NCI-H2107 (cell line): ENCODE results near the gene ERF.
"Not testable (repeated sequence)": the region's sequence is repeated elsewhere in the genome, so short reads cannot be mapped to it uniquely, and the experiment has no call there.

ENCODE experiments used
- DNase-seq: peaks from one replicate; lab custom pipeline; 2025; lab: John Stamatoyannopoulos, UW

ERF gene

DNA sequence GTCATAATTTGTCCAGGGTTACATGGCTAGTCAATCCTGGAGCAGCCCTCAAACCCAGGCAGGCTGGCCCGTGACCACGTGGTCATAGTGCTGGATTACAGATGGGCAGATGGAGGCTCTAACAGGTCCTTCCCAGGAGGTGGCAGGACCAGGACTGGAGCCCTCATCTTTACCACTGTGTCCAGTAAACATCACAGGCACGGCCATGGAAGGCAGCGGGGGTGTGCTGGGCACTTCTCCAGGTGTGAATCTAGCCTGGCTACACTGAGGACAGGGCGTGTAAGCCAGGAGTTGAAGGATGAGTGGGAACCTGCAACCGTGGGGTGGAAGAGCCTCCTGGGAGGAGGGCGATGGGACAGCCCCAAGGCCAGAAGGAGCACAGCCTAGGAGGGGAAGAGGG lies 20.2 kb upstream of the ERF start:
- no peak for DNase-seq

DNA sequence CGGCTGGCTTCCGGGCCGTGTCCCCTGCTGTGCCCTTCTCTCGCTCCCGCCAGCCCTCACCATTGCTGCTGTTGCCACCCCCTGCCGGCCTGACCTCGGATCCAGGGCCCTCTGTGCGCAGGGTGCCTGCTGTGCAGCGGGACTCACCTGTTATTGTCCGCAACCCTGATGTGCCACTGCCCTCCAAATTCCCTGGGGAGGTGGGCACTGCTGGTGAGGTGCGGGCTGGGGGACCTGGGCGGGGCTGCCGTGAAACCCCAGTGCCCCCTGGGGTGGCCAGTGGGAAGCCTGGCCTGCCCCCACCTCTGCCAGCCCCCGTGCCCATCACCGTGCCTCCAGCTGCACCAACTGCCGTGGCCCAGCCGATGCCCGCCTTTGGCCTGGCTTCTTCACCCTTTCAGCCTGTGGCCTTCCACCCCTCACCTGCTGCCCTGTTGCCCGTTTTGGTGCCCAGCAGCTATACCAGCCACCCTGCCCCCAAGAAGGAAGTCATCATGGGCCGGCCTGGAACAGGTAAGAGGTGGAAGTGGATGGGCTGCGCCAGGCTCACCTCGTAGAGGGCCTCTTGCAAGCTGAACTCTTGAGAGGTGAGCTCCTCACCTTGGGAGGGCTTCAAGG lies 19.2 kb upstream of the ERF start:
- no peak for DNase-seq

DNA sequence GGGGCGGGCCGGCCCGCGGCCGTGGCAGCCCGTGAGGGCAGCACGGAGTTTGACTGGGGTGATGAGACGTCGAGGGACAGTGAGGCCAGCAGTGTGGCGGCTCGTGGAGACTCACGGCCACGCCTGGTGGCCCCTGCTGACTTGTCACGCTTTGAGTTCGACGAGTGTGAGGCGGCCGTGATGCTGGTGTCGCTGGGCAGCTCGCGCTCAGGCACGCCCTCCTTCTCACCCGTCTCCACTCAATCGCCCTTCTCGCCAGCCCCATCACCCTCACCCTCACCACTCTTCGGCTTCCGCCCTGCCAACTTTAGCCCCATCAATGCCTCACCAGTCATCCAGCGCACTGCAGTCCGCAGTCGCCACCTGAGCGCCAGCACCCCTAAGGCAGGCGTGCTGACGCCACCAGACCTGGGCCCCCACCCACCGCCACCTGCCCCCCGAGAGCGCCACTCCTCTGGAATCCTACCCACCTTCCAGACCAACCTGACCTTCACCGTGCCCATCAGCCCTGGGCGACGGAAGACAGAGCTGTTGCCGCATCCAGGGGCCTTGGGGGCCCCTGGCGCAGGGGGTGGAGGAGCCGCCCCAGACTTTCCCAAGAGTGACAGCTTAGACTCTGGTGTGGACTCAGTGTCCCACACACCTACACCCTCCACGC lies 18.6 kb upstream of the ERF start:
- no peak for DNase-seq

DNA sequence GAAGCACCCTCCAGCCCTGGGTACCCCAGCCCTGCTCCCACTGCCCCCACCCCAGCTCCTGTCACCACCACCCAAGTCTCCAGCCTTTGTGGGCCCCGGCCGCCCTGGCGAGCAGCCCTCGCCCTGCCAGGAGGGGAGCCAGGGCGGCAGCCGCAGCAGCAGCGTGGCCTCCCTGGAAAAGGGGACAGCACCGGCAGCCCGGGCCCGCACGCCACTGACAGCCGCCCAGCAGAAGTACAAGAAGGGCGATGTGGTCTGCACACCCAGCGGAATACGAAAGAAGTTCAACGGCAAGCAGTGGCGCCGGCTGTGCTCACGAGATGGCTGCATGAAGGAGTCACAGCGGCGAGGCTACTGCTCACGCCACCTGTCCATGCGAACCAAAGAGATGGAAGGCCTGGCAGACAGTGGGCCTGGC lies 18.1 kb upstream of the ERF start:
- no peak for DNase-seq

DNA sequence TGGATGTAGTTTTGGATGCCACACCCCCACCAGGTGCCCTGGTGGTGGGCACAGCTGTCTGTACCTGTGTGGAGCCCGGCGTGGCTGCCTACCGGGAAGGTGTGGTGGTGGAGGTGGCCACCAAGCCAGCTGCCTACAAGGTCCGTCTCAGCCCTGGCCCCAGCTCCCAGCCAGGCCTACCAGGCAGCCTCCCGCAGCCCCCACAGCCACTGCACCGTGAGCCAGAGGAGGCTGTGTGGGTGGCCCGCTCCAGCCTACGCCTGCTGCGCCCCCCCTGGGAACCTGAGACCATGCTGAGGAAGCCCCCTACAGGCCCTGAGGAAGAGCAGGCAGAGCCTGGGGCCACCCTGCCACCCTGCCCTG lies 17.6 kb upstream of the ERF start:
- DNase-seq = no peak

DNA sequence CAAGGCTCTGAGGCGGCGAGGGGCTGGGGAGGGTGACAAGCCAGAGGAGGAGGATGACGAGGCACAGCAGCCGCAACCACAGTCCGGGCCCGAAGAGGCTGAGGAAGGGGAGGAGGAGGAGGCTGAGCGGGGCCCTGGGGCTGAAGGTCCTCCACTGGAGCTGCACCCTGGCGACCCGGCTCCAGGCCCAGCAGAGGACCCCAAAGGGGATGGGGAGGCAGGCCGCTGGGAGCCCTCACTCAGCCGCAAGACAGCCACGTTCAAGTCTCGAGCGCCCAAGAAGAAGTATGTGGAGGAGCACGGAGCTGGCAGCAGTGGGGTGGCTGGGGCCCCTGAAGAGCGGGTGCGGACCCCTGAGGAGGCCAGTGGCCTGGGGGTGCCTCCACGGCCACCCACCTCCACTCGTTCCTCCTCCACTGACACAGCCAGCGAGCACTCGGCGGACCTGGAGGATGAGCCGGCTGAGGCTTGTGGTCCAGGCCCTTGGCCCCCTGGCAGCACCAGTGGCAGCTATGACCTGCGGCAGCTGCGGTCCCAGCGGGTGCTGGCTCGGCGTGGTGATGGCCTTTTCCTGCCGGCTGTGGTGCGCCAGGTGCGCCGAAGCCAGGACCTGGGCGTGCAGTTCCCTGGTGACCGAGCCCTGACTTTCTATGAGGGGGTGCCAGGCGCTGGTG lies 17.1 kb upstream of the ERF start:
- no peak for DNase-seq

DNA sequence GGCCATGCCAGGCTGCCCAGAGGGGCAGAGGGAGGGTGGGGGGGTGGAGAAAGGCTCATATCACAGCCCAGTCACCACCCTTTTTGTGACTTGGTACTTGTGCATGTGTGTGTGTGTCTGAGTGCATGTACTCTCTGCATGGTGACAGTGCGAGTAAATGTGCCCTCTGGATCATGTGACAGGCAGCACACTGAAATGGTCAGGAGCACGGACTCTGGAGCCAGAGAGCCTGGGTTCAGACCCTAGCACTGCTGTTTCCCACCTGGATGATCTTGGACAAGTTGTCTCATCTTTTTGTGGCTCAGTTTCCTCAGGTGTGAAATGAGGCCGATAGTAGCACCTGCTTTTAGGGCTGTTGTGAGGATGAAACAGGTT lies 16.1 kb upstream of the ERF start:
- DNase-seq = no peak

DNA sequence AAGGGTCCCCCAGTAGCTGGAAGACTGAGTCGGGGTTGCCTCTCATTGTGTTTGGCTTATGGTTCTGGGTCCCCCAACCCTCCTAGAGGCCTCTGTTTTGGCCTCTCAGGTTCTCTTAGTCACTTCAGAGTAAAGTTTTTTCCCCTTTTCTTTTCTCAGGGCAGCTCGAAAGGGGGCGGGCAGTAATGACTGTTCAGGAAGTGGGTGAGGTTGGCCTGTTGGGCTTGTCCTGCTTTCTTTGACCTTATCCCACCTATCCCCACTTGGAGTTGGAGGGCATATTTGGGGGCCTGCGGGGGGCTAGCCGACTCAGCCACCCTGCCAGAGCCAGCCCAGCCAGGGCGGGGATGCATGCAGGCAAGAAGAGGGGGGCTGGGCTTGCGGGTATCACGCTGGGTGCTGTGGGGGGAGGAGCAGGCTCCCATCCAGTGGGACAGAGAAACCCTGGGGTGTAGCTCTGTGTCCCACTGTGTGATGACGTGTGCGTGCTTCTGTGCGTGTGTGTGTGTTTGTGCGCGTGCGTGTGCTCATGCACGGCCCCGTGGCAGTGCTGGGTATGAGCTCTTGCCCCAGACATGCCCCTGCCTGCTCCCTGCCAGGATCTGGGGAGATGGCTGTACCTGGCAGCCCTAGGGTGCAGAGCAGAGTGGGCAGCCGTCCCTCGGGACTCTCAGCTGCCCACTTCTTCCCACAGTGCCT lies 15.6 kb upstream of the ERF start:
- no peak for DNase-seq

DNA sequence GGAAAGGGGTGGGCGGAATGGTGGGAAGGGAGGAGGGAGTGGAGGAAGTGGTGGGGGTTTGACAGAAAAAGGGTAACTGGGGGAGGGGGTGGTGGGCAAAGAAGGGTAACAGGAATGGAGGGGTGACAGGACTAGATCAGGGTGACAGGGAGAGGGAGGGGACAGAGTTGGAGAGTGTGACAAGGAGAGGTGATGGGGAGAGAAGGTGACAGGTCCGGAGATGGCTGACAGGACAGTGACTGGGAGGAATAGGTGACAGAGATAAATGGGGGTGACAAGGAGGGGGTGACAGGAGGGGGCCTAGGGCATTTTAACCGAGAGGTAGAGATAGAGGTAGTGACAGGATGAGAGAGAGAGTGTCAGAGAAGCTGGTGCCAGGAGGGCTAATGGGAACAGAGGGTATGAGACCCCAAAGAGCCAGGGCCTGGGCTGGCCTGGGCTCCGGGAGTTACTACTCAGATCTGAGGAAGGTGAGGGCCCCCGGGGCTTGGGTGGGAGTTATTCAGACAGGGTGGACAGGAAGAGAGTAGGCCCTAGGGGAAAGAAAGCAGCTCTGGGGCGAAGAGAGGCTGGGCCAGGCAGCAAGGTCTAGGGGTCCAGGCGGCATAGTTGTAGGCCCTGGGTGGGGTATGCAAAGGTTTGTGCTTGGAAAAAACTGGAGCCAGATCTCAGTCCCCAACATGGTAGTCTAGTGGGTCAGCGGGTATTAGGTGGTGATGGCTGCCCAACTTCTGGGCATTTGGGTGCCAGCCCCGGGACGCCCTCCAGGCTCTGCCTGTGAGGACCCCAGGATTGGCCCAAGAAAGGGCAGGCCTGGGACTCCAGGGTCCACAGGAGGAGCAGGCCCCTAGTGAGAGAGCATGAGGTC lies 14.8 kb upstream of the ERF start:
- no peak for DNase-seq

DNA sequence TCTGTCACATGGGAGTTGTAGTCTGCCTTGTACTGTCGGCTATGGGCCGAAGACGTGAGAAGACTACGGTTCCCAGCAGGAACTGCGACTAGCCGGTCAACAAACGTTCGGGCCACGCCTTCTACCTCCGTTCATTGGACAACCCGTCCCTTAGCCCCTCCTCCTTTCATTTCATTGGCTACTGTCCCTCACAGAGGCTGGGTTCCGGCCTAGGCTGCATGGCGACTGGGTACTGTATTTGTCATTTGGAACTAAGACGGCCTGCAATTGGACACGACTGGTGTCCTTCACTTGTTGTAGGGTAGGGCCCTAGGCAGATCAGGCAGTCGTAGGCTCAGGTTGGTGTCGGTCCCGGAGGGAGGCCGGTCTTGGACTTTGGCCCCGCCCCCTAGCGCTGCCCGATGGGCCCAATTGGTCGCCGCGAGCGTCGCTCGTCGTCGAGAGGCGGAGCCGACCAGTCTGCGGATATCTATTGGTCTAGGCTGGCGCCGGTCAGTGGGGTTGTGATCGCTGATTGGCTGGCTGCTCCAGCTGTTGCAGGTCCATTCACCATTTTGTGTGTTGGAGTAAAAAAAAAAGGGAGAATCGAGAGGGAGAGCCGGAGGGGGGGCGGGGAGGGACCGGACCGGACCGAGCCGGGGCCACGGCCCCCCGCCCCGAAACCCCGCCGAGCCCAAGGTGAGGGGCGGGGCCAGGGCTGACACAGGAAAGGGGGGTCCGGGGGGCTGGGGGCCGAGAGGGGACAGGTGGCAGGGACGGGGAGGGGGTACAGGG lies 14.0 kb upstream of the ERF start, which contains the start of gene CIC:
Gene CIC (plus strand): TSS at position 549 of the 774 bp plus-strand sequence. CDS start 2,532 bp downstream, outside the sequence.
- peak; percentile 98 for DNase-seq

DNA sequence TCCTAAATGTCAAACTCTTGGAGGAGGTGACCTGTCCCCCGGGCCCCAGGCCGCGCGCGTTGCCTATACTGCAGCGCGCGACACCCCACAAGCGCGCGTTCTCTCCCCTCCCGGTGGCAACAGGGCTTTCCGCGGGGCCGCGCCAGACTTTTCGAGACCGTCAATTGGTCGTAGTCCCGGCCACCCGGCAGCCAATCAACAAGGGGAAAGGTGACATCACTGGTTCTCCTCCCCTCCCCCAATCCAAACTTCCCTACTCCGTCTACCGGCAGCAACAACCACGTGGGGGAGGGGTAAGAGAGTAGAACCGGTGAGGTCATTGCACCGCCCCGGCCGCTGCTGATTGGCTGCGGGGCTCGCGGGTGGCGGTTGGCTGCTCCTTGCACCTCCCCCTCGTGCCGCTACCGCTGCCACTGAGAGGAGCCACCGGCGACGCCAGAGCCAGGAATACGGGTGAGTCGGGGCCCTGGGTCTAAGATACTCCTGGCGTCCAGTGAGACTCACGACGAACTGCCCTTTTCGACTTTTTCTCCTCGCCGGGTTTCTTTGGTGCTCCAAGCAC lies 13.3 kb upstream of the ERF start:
- DNase-seq = peak; percentile 94

DNA sequence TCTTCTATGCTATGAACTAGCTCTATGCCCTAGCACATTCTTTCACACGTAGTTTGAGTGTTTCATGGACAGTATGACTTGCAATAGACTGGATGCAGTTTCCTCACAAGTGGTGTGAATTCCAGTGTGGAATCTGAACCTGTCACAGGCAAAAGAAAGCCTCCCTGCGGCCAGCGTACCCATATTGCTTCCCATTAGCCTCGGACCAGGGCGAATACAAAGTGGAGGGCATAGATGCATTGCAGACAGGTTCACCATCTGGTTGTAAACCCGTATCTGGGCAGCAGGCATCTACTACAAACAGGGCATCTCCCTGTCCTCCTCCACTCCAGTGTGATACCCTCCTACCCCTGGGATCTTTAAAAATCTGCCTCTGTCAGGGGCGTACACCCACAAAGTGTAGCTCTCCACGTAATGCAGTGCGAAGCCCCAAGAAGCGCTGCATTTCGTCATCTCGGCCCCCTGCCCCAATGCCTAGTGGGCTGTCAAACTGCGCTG lies 12.8 kb upstream of the ERF start:
- DNase-seq = no peak

DNA sequence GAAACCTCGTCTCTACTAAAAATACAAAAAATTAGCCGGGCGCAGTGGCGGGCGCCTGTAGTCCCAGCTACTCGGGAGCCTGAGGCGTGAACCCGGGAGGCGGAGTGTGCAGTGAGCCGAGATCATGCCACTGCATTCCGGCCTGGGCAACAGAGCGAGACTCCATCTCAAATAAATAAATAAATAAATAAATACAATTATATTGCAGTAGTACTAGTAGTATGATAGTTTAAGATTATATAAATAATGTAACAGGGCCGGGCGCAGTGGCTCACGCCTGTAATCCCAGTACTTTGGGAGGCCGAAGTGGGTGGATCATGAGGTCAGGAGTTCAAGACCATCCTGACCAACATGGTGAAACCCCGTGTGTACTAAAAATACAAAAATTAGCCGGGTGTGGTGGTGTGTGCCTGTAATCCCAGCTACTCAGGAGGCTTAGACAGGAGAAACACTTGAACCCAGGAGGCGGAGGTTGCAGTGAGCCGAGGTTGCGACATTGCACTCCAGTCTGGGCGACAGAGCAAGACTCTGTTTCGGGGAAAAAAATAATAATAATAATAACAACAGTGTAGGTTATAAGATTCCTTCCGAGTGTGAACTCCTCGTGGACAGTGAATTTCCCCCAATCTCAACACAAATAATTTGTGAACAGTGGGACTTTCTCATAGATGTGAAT lies 12.1 kb upstream of the ERF start:
- DNase-seq = not testable (repeated sequence)

DNA sequence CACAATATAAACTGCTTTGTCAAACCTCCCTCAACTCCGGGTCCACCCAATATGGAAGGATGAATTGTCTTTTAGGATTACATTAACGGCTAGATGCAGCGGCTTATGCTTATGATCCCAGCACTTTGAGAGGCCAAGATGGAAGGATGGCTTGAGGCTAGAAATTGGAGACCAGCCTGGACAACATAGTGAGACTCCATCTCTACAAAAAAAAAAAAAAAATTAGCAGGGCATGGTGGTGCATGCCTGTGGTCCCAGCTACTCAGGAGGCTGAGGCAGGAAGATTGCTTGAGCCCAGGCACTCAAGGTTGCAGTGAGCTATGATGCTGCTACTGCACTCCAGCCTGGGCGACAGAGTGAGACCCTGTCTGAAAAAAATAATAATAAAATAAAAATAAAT lies 11.2 kb upstream of the ERF start:
- not testable (repeated sequence) for DNase-seq

DNA sequence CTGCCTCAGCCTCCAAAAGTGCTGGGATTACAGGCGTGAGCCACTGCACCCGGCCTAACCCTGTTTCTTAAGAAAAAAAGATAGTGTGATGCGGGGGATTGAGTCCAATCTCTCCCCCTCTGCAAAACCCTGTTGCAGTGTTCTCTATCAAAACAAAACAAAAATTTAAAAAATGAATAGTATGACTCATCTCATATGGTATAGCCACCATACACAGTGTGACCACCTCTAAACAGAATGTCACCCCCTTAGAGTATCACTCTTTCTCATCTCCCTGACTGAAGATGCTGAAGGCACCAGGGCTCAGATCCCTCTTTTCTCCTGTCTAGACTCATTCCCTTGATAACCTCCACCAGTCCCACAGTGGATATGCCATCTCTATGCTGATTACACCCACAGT lies 6.8 kb upstream of the ERF start:
- no peak for DNase-seq

DNA sequence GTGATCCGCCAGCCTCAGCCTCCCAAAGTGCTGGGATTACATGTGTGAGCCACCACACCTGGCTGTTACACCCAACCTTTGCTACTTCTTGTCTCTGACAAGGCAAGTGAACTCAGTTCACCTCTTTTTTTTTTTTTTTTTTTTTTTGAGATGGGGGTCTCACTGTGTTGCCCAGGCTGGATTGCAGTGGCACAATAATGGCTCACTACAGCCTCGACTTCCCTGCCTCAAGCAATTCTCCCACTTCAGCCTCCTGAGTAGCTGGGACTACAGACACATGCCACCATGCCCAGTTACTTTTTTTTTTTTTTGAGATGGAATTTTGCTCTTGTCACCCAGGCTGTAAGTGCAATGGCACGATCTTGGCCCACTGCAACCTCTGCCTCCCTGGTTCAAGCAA lies 2.9 kb upstream of the ERF start:
- DNase-seq = not testable (repeated sequence)

DNA sequence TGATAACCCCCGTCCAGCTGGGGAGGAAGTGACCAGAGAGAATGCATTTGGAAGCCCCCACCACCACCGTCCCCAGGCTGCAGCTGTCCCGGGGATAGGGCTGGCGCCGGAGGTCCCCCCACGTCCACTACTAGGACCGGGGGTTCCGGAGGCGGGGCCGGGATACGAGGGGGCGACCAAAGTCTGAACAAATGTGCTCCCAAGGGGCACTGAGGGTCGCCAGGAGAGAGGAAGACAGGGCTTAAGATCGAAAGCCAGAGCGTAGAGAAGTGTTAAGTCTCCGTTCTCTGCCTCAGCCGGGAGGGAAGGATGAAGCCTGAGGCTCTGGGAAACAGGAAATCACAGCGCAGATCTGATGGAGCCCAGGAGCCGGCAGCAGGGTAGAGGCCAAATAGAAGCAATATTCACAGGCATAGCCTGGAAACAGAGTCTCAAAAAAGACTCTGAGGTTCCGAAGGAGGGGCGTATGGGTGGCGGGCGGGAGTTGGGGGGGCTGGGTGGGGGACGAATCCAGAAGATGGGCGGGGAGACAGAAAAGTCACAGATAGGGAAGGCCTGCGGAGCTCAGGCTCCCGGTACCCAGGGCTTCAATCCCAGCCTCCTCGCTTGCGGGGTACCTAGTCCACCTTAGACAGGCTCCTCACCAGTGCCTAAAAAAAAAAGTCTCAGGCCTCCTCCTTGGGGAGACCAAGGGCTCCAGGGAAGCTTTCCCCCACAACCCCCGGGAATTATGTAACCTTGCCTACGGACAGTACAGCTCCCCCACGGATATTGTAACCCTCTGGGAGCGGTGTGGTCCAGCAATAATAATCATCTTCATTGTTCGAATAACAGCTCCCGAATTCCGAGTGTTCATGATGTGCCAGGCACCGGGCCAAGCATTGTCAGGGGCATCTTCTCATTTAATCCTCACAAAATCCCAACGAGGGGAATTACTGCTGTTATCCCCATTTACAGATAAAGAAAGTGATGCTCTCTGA lies 1.1 kb upstream of the ERF start:
- DNase-seq = peak; percentile 30

DNA sequence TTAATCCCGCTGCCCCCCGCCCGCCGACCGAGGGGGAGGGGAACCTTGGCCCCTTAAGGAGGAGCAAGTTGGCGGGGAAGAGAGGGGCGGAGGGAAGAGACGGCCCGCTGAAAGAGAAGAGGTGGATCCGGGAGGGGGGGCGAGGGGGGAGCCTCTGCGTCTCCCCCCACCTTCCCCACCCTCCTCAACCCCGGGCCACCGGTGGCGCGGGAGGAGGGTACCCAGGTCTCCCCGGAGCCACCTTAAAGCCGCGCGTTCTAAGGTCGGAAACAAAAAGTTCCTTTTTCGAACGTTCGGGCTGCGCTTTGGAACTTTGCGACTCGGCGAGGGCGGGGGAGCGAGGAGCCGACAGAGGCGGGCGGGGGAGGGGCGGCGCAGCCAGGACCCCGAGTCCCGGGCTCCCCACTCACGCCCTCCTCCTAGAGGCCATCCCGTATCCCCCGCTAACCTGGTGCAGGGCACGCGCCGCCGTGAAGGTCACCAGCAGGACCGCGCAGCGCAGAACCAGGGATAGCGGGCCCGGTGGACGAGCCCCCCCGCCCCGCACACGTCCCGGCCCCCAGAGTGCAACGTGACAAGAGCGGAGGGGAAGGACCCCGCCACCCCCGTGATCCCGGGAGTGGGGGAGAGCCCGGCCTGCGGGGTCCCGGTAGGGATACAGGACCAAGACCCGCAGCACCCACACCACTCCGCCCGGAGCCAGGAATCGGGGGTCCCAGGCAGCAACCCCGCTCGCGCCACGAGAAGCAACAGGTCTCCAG lies 659 bp downstream of the ERF start:
- DNase-seq = no peak
